HepG2 (cell line): ENCODE results near the gene SFXN5. TPM values are rescaled to one million over a fixed set of nuclear protein-coding genes. Genes with fewer than 3 reads are reported as not detected.
A peak's percentile ranks its signal among the peaks of the same experiment; 100 is the strongest.

Experiments used
- ATF7-NPFF ChIP-seq: sonication (generic); formaldehyde crosslinking; IDR thresholded peaks from 2 replicates; pipeline ENCODE4 v1.8.1; 2023; ENCODE audit warnings: mild to moderate bottlenecking, low read depth, missing genetic modification reagents, moderate library complexity
- BHLHE40 ChIP-seq: IDR thresholded peaks from 2 replicates; pipeline ENCODE4 v1.6.1; 2011; ENCODE audit warnings: low read length, improper control_type of control experiment
- E2F1 ChIP-seq: sonication (generic); formaldehyde crosslinking; IDR thresholded peaks from 2 replicates; pipeline ENCODE4 v1.5.0; 2020; ENCODE audit warnings: missing genetic modification reagents
- FOXJ3 ChIP-seq: sonication (generic); formaldehyde crosslinking; IDR thresholded peaks from 2 replicates; pipeline ENCODE4 v1.4.0; 2020; ENCODE audit warnings: missing genetic modification reagents, mild to moderate bottlenecking, borderline replicate concordance
- HOXA7 ChIP-seq: sonication (generic); formaldehyde crosslinking; IDR thresholded peaks from 2 replicates; pipeline ENCODE4 v1.8.1; 2022; ENCODE audit warnings: mild to moderate bottlenecking, missing genetic modification reagents, moderate library complexity
- JDP2 ChIP-seq: sonication (generic); formaldehyde crosslinking; IDR thresholded peaks from 2 replicates; pipeline ENCODE4 v1.8.1; 2022; ENCODE audit warnings: missing genetic modification reagents, borderline replicate concordance
- KLF16 ChIP-seq, 2 experiments: sonication (generic) in 1 of 2; formaldehyde crosslinking in 1 of 2; IDR thresholded peaks; 2 replicates each; pipeline versions ENCODE4 v1.6.1 to v1.8.0; 2016 to 2023; ENCODE audit warnings: missing genetic modification reagents in 2 of 2, missing compliant biosample characterization in 1 of 2
- SMARCC2 ChIP-seq: fragments of 450-650 bp; IDR thresholded peaks from 2 replicates; pipeline ENCODE4 v1.6.1; 2017; ENCODE audit warnings: antibody characterized with exemption, mild to moderate bottlenecking
- SSRP1 ChIP-seq: IDR thresholded peaks from 2 replicates; pipeline ENCODE4 v1.6.1; 2016; ENCODE audit warnings: control low read depth
- TP53 ChIP-seq: sonication (generic); formaldehyde crosslinking; conservative IDR thresholded peaks from 2 replicates; pipeline ENCODE4 v1.4.0; 2020; ENCODE audit warnings: missing genetic modification reagents
- XBP1 ChIP-seq: sonication (generic); formaldehyde crosslinking; IDR thresholded peaks from 2 replicates; pipeline ENCODE4 v1.5.0; 2020; ENCODE audit warnings: missing genetic modification reagents
- ZBTB3 ChIP-seq: sonication (generic); formaldehyde crosslinking; IDR thresholded peaks from 2 replicates; pipeline ENCODE4 v1.4.0; 2020; ENCODE audit warnings: low read depth, mild to moderate bottlenecking, moderate library complexity, missing genetic modification reagents, borderline replicate concordance
- ZNF234 ChIP-seq: sonication (generic); formaldehyde crosslinking; conservative IDR thresholded peaks from 2 replicates; pipeline ENCODE4 v1.5.1; 2020; ENCODE audit warnings: mild to moderate bottlenecking, missing genetic modification reagents
- ZNF362 ChIP-seq: sonication (generic); formaldehyde crosslinking; IDR thresholded peaks from 2 replicates; pipeline ENCODE4 v1.4.0; 2020; ENCODE audit warnings: missing genetic modification reagents, mild to moderate bottlenecking, borderline replicate concordance
- ZNF703 ChIP-seq: sonication (generic); formaldehyde crosslinking; IDR thresholded peaks from 2 replicates; pipeline ENCODE4 v1.5.1; 2020; ENCODE audit warnings: missing genetic modification reagents, mild to moderate bottlenecking, moderate library complexity, borderline replicate concordance
- polyA plus RNA-seq, 8 experiments: library from polyadenylated mRNA; depleted of rRNA in 3 of 8; stranded (reverse) in 7 of 8; unstranded in 1 of 8; fragments of >200 nt; fragmentation: Illumina TruSeq in 4 of 8; extraction: Trizol in 4 of 8; gene quantifications; 2 replicates each; pipeline versions ENCODE4 v1.2.1 to v1.2.3, GENCODE V29; 2011 to 2016; ENCODE audit warnings: low read depth in 4 of 8, missing spikeins in 1 of 8, mixed read lengths in 1 of 8; ENCODE audit not compliant: insufficient read depth in 1 of 8
- total RNA-seq, 5 experiments: library from RNA; depleted of rRNA; stranded (reverse); fragments of >200 nt; fragmentation: Illumina TruSeq; extraction: Trizol; gene quantifications; 2 replicates each; pipeline ENCODE4 v1.2.3, GENCODE V29; 2016; ENCODE audit warnings: low read depth in 1 of 5
- TF ChIP-seq, protein P1 (sequence below): sonication (generic); formaldehyde crosslinking; IDR thresholded peaks from 2 replicates; pipeline ENCODE4; 2020; ENCODE audit warnings: missing genetic modification reagents, mild to moderate bottlenecking, borderline replicate concordance
- TF ChIP-seq, protein P2 (sequence below): IDR thresholded peaks from 2 replicates; pipeline ENCODE4 v1.6.1; 2016; ENCODE audit warnings: mild to moderate bottlenecking
- TF ChIP-seq, protein P3 (sequence below): sonication (generic); formaldehyde crosslinking; conservative IDR thresholded peaks from 2 replicates; pipeline ENCODE4 v1.8.0; 2022; ENCODE audit warnings: mild to moderate bottlenecking, moderate library complexity, missing genetic modification reagents
- TF ChIP-seq, protein P4 (sequence below): sonication (generic); formaldehyde crosslinking; conservative IDR thresholded peaks from 2 replicates; pipeline ENCODE4 v1.8.0; 2022; ENCODE audit warnings: missing genetic modification reagents

Gene SFXN5
- total and polyA plus RNA-seq, 2 of the 13 experiments (the other 11 are each of a cell fraction or from before 2014, with no cell fraction given), result 34.9 to 37.4 TPM

DNA sequence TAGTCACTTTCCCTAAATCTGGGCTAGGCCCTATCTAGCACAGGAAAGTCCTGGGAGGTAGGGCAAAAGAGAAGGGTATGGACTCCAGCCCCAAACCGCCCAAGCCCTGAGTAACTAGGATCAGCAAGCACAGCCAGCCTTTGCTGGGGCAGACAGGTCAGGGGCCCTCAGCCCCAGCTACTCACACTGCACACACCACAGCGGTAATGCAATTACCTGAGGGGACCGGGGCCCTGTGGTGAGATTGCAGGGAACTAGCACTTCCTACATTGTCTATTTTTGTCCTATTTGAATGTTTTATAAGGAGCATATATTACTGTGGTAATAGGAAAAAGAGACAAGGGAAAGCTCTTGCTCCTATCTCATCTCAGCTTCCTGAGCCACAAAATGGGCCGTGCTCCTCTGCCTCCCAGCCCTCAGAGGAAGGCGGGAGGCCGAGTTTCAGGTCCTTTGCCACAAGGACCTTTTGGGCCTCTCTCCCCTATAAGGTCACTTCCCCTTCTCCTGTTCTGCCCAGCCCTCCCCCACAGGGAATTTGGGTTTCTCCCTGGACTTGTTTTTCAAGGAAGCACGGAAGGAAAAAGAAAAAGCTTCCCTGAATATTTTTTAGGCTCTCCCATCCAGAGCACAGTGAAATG is 20.8 kb upstream of the SFXN5 start (continued):
- TF ChIP-seq ZNF362 (CRISPR knock-in tag) (no peak), KLF16 (CRISPR knock-in tag; IDR thresholded peaks at IDR 0.05) (no peak), TP53 (CRISPR knock-in tag) (no peak), ZNF234 (CRISPR knock-in tag) (0 out of 2 replicates have a peak, but pooled peaks have one; percentile 18), HOXA7 (no peak), XBP1 (CRISPR knock-in tag) (no peak), JDP2 (CRISPR knock-in tag) (no peak), ZBTB3 (no peak), ATF7-NPFF (CRISPR knock-in tag) (no peak), SMARCC2 (no peak), ZNF703 (CRISPR knock-in tag) (no peak), FOXJ3 (CRISPR knock-in tag) (no peak), SSRP1 (CRISPR knock-in tag) (0 out of 2 replicates have a peak, but pooled peaks have one; percentile 27), BHLHE40 (no peak), E2F1 (CRISPR knock-in tag) (no peak)
- TF ChIP-seq, protein P1, sequence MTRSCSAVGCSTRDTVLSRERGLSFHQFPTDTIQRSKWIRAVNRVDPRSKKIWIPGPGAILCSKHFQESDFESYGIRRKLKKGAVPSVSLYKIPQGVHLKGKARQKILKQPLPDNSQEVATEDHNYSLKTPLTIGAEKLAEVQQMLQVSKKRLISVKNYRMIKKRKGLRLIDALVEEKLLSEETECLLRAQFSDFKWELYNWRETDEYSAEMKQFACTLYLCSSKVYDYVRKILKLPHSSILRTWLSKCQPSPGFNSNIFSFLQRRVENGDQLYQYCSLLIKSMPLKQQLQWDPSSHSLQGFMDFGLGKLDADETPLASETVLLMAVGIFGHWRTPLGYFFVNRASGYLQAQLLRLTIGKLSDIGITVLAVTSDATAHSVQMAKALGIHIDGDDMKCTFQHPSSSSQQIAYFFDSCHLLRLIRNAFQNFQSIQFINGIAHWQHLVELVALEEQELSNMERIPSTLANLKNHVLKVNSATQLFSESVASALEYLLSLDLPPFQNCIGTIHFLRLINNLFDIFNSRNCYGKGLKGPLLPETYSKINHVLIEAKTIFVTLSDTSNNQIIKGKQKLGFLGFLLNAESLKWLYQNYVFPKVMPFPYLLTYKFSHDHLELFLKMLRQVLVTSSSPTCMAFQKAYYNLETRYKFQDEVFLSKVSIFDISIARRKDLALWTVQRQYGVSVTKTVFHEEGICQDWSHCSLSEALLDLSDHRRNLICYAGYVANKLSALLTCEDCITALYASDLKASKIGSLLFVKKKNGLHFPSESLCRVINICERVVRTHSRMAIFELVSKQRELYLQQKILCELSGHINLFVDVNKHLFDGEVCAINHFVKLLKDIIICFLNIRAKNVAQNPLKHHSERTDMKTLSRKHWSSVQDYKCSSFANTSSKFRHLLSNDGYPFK, result 0 out of 2 replicates have a peak, but pooled peaks have one; percentile 31
- TF ChIP-seq, protein P2, sequence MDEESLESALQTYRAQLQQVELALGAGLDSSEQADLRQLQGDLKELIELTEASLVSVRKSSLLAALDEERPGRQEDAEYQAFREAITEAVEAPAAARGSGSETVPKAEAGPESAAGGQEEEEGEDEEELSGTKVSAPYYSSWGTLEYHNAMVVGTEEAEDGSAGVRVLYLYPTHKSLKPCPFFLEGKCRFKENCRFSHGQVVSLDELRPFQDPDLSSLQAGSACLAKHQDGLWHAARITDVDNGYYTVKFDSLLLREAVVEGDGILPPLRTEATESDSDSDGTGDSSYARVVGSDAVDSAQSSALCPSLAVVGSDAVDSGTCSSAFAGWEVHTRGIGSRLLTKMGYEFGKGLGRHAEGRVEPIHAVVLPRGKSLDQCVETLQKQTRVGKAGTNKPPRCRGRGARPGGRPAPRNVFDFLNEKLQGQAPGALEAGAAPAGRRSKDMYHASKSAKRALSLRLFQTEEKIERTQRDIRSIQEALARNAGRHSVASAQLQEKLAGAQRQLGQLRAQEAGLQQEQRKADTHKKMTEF (CRISPR knock-in tag), result no peak
- TF ChIP-seq, protein P3, sequence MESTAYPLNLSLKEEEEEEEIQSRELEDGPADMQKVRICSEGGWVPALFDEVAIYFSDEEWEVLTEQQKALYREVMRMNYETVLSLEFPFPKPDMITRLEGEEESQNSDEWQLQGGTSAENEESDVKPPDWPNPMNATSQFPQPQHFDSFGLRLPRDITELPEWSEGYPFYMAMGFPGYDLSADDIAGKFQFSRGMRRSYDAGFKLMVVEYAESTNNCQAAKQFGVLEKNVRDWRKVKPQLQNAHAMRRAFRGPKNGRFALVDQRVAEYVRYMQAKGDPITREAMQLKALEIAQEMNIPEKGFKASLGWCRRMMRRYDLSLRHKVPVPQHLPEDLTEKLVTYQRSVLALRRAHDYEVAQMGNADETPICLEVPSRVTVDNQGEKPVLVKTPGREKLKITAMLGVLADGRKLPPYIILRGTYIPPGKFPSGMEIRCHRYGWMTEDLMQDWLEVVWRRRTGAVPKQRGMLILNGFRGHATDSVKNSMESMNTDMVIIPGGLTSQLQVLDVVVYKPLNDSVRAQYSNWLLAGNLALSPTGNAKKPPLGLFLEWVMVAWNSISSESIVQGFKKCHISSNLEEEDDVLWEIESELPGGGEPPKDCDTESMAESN, result peak; percentile 50; the same call in 1 of the 2 replicates
- TF ChIP-seq, protein P4, sequence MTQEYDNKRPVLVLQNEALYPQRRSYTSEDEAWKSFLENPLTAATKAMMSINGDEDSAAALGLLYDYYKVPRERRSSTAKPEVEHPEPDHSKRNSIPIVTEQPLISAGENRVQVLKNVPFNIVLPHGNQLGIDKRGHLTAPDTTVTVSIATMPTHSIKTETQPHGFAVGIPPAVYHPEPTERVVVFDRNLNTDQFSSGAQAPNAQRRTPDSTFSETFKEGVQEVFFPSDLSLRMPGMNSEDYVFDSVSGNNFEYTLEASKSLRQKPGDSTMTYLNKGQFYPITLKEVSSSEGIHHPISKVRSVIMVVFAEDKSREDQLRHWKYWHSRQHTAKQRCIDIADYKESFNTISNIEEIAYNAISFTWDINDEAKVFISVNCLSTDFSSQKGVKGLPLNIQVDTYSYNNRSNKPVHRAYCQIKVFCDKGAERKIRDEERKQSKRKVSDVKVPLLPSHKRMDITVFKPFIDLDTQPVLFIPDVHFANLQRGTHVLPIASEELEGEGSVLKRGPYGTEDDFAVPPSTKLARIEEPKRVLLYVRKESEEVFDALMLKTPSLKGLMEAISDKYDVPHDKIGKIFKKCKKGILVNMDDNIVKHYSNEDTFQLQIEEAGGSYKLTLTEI (CRISPR knock-in tag), result no peak
